Measurements from ENCODE around the gene IFRD2.

DNA sequence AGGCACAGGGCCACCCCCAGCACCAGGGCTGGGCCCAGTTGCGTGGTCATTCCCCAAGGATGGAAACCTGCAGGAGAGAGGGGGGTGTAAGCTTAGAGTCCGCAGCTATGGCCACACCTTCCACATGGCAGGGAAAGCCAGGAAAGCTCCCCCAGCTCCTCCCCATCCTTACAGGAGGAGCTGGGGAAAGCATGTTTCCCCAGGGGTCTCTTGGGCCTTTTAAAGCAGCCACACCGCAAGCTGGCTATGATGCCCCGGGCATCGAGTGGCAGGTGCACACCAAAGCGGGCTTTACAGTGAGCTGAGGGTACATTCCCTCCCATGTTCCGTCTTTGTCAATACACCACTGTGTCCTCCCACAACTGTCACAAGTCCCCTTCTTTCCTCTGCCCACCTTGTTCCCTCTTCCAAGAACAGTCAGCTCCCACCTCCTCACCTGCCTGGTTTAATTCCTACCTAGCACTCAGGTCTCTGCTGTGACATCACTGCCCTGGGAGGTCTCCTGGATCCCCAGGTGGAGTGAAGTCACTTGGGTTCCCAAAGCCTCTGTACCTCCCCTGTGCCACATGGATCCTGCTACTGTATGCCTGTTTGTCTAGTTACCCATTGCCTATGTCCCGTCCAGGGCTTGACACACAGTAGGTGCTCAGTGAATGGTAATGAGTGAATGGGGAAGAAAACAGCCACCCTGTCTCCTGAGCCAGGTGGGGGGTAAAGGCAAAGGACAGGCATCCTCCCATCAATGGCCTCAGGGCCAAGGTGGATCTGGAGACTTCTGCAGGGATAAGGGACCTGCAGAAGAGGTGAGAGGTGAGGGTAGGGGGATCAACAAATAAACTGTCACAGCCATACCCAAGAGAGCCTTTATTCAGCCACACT lies 3.6 kb upstream of the IFRD2 start:
- TF ChIP-seq POLR2AphosphoS5 (IDR thresholded peaks at IDR 0.05; ENCODE audit: insufficient read depth in 1 of 2, low read depth in 1 of 2) (no peak), POLR2A (IDR thresholded peaks at IDR 0.05) (no peak)
- TF ChIP-seq, protein P1, sequence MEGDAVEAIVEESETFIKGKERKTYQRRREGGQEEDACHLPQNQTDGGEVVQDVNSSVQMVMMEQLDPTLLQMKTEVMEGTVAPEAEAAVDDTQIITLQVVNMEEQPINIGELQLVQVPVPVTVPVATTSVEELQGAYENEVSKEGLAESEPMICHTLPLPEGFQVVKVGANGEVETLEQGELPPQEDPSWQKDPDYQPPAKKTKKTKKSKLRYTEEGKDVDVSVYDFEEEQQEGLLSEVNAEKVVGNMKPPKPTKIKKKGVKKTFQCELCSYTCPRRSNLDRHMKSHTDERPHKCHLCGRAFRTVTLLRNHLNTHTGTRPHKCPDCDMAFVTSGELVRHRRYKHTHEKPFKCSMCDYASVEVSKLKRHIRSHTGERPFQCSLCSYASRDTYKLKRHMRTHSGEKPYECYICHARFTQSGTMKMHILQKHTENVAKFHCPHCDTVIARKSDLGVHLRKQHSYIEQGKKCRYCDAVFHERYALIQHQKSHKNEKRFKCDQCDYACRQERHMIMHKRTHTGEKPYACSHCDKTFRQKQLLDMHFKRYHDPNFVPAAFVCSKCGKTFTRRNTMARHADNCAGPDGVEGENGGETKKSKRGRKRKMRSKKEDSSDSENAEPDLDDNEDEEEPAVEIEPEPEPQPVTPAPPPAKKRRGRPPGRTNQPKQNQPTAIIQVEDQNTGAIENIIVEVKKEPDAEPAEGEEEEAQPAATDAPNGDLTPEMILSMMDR (IDR thresholded peaks at IDR 0.05): no peak

Measured in vagina (tissue), 2 donors.